Gastroesophageal sphincter (tissue), 4 donors: ENCODE measurements around the gene ARMC9. TPM values are rescaled to one million over a fixed set of nuclear protein-coding genes. Genes with fewer than 3 reads are reported as not detected.

Experiments used
- ATAC-seq: fragments of 150-250 bp; one replicate; pipeline ENCODE4 v1.9.1; 2016; ENCODE audit warnings: mild to moderate bottlenecking, moderate library complexity
- H3K27ac ChIP-seq, 4 donors: fragments of 200-600 bp; sonication (generic) in 3 of 4; 1 replicate in 3 of 4; 2 replicates in 1 of 4; pipeline ENCODE4 v1.5.1; 2016 to 2019
- H3K27me3 ChIP-seq: fragments of 200-600 bp; sonication (generic); one replicate; pipeline ENCODE4 v1.5.1; 2019
- H3K36me3 ChIP-seq, 2 donors: fragments of 200-600 bp; sonication (generic); one replicate each; pipeline ENCODE4 v1.5.1; 2019; ENCODE audit warnings: control low read depth in 1 of 2
- H3K4me1 ChIP-seq, 3 donors: fragments of 200-600 bp; sonication (generic); 1 replicate in 2 of 3; 2 replicates in 1 of 3; pipeline ENCODE4 v1.5.1; 2016 to 2019; ENCODE audit warnings: control low read depth in 2 of 3
- H3K4me3 ChIP-seq, 2 donors: fragments of 200-600 bp; sonication (generic); one replicate each; pipeline ENCODE4 v1.5.1; 2019; ENCODE audit warnings: mild to moderate bottlenecking in 1 of 2, moderate library complexity in 1 of 2
- H3K9me3 ChIP-seq, 3 donors: fragments of 200-600 bp; sonication (generic); one replicate each; pipeline ENCODE4 v1.5.1; 2017 to 2019; ENCODE audit warnings: control low read depth in 2 of 3
- EP300 ChIP-seq: sonication (generic); formaldehyde crosslinking; IDR thresholded peaks from one replicate; pipeline ENCODE4 v1.6.1; 2017; ENCODE audit warnings: antibody characterized with exemption, mild to moderate bottlenecking
- POLR2A ChIP-seq, 2 donors: fragments of 450-650 bp; IDR thresholded peaks; one replicate each; pipeline ENCODE4 v1.6.1; 2017; ENCODE audit warnings: antibody characterized with exemption in 2 of 2, mild to moderate bottlenecking in 2 of 2, moderate library complexity in 1 of 2
- POLR2AphosphoS5 ChIP-seq: sonication (generic); formaldehyde crosslinking; IDR thresholded peaks from one replicate; pipeline ENCODE4 v1.6.1; 2017; ENCODE audit warnings: antibody characterized with exemption
- WGBS, 2 donors: methylation state at CpG; one replicate each; pipeline ENCODE4 v1.1.5; 2018; ENCODE audit warnings: low coverage in 1 of 2; 5-methylcytosine and 5-hydroxymethylcytosine counted together
- total RNA-seq, 4 donors: library from RNA; depleted of rRNA; stranded (reverse); fragments of >200 nt; gene quantifications; one replicate each; pipeline ENCODE4 v1.1.0, GENCODE V29; 2016
- TF ChIP-seq, protein P1 (sequence below), 4 experiments: fragments of 200-600 bp in 2 of 4; fragments of 450-650 bp in 2 of 4; sonication (generic) in 1 of 4; IDR thresholded peaks; one replicate each; pipeline ENCODE4 v1.5.1; 2017 to 2019; ENCODE audit warnings: antibody characterized with exemption in 4 of 4, mild to moderate bottlenecking in 2 of 4, moderate library complexity in 2 of 4

ARMC9 gene
- total RNA-seq, 4 donors from 2014 or later = 69.6 to 298 (median 152) TPM

DNA sequence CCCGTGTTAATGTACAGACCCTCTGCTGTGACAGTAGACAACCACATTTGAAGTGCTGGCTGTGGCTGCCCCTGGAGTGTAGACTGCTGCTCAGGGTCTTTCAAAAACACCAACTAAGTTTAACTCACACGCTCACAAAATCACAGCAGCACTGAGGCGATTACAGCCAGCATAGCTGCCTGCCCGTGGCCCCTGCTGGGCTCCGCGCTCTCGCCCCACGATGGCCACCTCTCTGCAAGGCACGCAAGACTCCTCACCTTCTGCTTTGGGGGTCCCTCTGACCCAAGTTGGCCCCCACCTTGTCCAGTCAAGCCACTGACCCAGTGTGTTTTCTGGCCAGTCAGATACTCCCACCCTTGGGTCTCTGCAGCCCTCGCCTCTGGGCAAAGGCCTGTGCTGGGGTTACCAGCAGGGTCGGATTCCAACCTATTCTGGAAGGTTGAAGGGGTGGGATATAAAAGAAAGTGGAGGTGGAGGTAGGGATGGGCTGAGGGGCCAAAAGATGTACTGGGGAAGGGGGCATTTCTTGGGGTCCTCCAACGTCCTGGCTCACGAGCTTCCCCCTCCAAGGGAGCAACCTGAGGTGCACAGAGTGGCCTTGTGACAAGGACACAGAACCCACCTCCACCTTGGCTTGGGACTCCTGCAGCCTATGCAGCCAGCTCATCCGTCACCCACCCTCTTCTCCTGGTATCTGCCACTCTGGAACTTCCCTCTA is 194.2 kb downstream of the ARMC9 start:
- Histone ChIP-seq H3K4me3 (no peak overlapping the region), H3K27ac (no peak overlapping the region), H3K9me3 (no peaks in the 10 kb centered on the region), H3K36me3 (no peaks in the 10 kb centered on the region), H3K4me1 (peaks cover 0 to 29% (median 3%) of the 10 kb centered on the region in 3 donors), H3K27me3 (peaks cover 49% of the 10 kb centered on the region)
- ATAC-seq = no peak
- TF ChIP-seq POLR2A (IDR thresholded peaks at IDR 0.05) (no peak), POLR2AphosphoS5 (no peak), EP300 (no peak)
- TF ChIP-seq, protein P1, sequence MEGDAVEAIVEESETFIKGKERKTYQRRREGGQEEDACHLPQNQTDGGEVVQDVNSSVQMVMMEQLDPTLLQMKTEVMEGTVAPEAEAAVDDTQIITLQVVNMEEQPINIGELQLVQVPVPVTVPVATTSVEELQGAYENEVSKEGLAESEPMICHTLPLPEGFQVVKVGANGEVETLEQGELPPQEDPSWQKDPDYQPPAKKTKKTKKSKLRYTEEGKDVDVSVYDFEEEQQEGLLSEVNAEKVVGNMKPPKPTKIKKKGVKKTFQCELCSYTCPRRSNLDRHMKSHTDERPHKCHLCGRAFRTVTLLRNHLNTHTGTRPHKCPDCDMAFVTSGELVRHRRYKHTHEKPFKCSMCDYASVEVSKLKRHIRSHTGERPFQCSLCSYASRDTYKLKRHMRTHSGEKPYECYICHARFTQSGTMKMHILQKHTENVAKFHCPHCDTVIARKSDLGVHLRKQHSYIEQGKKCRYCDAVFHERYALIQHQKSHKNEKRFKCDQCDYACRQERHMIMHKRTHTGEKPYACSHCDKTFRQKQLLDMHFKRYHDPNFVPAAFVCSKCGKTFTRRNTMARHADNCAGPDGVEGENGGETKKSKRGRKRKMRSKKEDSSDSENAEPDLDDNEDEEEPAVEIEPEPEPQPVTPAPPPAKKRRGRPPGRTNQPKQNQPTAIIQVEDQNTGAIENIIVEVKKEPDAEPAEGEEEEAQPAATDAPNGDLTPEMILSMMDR (IDR thresholded peaks at IDR 0.05) = no peak
- WGBS, 2 donors = 73 to 88% methylated on average over 4 of the region's 14 CpGs

DNA sequence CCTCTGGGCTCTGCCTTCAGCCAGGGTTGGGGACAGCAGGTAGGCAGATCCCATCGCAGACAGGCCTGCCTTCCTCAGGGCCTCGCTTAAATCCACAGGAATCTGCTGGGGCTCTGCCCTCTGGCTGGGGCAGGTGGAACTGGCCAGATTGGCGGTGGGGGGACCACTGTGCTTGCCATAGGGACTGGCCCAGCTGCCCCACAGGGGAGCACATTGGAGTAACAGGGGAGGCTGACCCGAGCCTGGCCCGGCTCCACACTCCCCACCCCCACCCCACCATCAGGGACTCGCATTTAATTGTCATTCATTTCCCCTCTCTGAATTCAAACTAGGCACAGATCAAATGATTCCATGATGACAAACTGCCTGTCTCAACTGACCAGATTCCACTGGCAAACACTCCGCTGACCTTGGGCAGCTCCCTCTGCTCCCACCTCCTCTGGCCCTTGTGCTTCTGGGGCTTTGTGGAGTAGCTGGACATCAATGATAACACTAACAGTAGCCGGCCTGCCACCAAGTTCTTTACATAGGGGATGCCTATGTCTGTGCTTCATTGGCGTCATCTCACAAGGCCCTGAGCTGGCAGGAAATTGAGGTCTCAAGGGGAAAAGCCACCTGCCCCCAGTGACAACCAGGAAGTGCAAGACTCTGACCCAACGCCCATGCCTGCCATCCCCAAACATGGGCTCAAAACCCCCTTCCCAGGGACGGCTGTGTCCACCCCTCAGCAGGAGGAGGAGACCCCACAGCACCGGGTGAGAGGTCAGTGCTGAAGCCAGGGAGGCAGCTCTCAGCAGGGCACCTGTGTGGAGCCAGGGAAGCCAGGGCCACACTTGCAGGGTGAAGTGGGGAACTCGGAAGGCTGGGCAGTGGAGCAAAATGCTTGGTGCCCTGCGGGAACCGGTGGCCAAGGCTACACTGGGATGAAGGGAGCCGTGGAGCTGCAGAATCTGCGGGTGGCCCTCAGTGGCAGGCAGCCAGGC is 195.0 kb downstream of the ARMC9 start:
- Histone ChIP-seq H3K4me3 (no peak overlapping the region), H3K4me1 (peaks cover 0 to 23% (median 3%) of the 10 kb centered on the region in 3 donors), H3K9me3 (no peaks in the 10 kb centered on the region), H3K27ac (no peak overlapping the region), H3K27me3 (peaks cover 49% of the 10 kb centered on the region), H3K36me3 (no peaks in the 10 kb centered on the region)
- TF ChIP-seq POLR2A (IDR thresholded peaks at IDR 0.05) = no peak
- TF ChIP-seq POLR2AphosphoS5 = no peak
- TF ChIP-seq, protein P1 (IDR thresholded peaks at IDR 0.05) = no peak
- TF ChIP-seq EP300 = no peak
- WGBS, 2 donors = 70% methylated on average over 2 of the region's 17 CpGs; no CpG with 5 or more reads in 1 of the 2 donors
- ATAC-seq = no peak

DNA sequence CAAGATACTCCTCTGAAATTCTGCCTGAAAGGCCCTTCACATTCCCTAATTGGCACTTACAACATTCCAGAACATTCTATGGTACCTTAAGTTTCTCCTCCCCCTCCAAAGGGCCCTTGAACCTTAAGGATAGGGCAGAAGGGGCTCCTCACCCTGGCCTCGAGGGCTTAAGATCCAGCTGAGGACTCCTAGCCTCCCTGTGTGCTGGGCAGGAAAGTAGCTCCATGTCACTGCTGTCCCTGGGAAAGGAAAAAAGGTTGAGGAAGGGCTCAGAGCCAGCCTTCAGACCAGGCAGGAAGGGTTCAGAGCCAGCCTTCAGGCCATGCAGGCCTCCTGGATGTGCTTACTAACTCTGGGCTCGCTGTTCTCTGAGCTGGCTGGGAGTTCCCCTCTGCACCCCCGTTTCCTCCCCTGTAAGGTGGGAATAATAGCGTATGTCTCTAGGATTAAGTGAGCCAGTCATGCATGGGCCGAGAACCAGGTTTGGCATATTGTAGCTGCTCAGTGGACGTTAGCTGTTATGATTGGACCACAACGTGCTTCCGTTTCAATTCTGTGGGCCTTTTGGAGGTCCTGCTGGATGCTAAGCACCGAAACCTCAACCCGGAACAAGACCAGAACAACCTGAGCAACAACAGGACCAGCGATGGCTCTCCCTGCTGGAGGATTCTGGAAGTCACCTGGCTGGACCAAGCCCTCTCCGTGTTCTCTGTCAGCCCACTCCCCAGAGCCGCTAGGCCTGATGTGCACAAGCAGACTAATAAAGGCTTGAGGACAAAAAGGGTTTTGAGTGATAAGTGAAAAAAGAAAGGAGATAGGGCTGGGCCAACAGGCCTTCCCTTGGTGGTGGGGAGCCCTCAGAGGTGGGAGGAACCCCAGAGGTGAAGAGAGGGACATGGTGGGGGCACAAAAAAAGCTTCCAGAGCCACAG is 196.0 kb downstream of the ARMC9 start:
- peak; percentile 8 for ATAC-seq
- H3K27ac ChIP-seq = peak overlapping the region in 1 of 4 donors; percentile 59
- 78 to 90% methylated on average over 2 to 8 of the region's 13 CpGs for WGBS, 2 donors

More for the DNA sequence above, 196.0 kb downstream of the ARMC9 start:
- no peaks in the 10 kb centered on the region for H3K36me3 ChIP-seq
- H3K9me3 ChIP-seq = no peaks in the 10 kb centered on the region
- H3K27me3 ChIP-seq = peaks cover 49% of the 10 kb centered on the region
- H3K4me1 ChIP-seq = peaks cover 0 to 26% (median 3%) of the 10 kb centered on the region in 3 donors
- TF ChIP-seq, protein P1 (IDR thresholded peaks at IDR 0.05) = no peak
- no peak for TF ChIP-seq POLR2AphosphoS5
- no peak overlapping the region for H3K4me3 ChIP-seq
